GM21737 (cell line): ENCODE measurements around the gene SIRT2.
"Not testable (repeated sequence)": the region's sequence is repeated elsewhere in the genome, so short reads cannot be mapped to it uniquely, and the experiment has no call there.

ENCODE experiments used
- ATAC-seq: cut with Tn5 transposase; IDR thresholded peaks from one replicate; pipeline ENCODE4 v1.9.1; 2021; ENCODE audit warnings: mild to moderate bottlenecking, moderate library complexity; ENCODE audit not compliant: unreplicated experiment

The SIRT2 gene

DNA sequence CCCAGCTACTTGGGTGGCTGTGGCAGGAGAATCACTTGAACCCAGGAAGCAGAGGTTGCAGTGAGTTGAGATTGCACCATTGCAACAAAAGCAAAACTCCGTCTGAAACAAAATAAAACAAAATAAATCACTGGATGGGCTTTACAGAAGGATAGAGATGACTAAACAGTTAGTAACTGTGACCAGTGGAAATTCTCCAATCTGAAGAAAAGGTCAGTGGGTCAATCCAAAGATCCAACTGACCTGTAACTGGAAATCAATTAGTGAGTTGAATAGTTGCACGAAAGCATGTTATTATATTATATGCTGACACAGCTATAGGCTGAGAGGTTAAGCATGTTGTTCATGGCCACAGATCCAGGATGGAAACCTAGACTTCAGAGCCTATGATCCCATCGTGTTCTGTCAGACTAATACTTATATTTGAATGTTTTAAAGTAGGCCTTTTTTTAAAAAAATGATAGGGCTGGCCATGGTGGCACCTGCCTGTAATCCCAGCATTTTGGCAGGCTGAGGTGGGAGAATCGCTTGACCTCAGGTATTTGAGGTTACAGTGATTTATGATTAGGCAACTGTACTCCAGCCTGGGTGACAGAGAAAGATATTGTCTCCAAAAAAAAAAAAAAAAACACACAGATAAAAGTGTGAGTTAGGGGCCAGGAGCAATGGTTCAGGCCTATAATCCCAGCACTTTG, 69.2 kb downstream of the SIRT2 start:
- ATAC-seq: no peak

GRCh38 chr19:38829203-38829602, 70.2 kb downstream of the SIRT2 start:
- ATAC-seq: not testable (repeated sequence)
